Parathyroid adenoma (tissue), 2 donors: ENCODE data around the gene ITPR1.
A peak's percentile ranks its signal among the peaks of the same experiment; 100 is the strongest.

Experiments used
- H2AFZ ChIP-seq: fragments of 300-600 bp; sonication (generic); one replicate; pipeline ENCODE4 v1.7.0; 2017; ENCODE audit warnings: antibody characterized with exemption, mild to moderate bottlenecking
- H3K27ac ChIP-seq: fragments of 300-600 bp; sonication (generic); one replicate; pipeline ENCODE4 v1.7.0; 2017
- H3K27me3 ChIP-seq: fragments of 300-600 bp; sonication (generic); one replicate; pipeline ENCODE4 v1.7.0; 2017; ENCODE audit warnings: low read length; ENCODE audit not compliant: control insufficient read depth, insufficient read depth
- H3K36me3 ChIP-seq: fragments of 300-600 bp; sonication (generic); one replicate; pipeline ENCODE4 v1.7.0; 2017; ENCODE audit warnings: low read length; ENCODE audit not compliant: control insufficient read depth, insufficient read depth
- H3K4me1 ChIP-seq: fragments of 300-600 bp; sonication (generic); one replicate; pipeline ENCODE4 v1.7.0; 2017; ENCODE audit warnings: control low read depth
- H3K4me2 ChIP-seq: fragments of 300-600 bp; sonication (generic); one replicate; pipeline ENCODE4 v1.7.0; 2017; ENCODE audit warnings: low read length
- H3K4me3 ChIP-seq: fragments of 300-600 bp; sonication (generic); one replicate; pipeline ENCODE4 v1.7.0; 2017; ENCODE audit warnings: low read depth, low read length
- H3K79me2 ChIP-seq: fragments of 300-600 bp; sonication (generic); one replicate; pipeline ENCODE4 v1.7.0; 2017; ENCODE audit warnings: control low read depth
- H3K9ac ChIP-seq: fragments of 300-600 bp; sonication (generic); one replicate; pipeline ENCODE4 v1.7.0; 2017; ENCODE audit warnings: mild to moderate bottlenecking
- H3K9me3 ChIP-seq: fragments of 300-600 bp; sonication (generic); one replicate; pipeline ENCODE4 v1.7.0; 2017; ENCODE audit warnings: low read length; ENCODE audit not compliant: control insufficient read depth
- CTCF ChIP-seq: fragments of 300-600 bp; sonication (generic); IDR thresholded peaks from one replicate; pipeline ENCODE4 v1.7.0; 2017; ENCODE audit warnings: antibody characterized with exemption, mild to moderate bottlenecking
- donor health status: primary hyperparathyroidism.

The ITPR1 gene

GRCh38 chr3:4670352-4670751, 177.2 kb downstream of the ITPR1 start:
- Histone ChIP-seq H3K36me3 (no peaks in the 10 kb centered on the region), H3K4me2 (no peak overlapping the region), H3K4me1 (no peaks in the 10 kb centered on the region), H3K4me3 (no peak overlapping the region), H3K9ac (no peak overlapping the region), H3K27ac (no peak overlapping the region), H3K27me3 (no peaks in the 10 kb centered on the region), H3K79me2 (no peaks in the 10 kb centered on the region), H3K9me3 (no peaks in the 10 kb centered on the region), H2AFZ (no peak overlapping the region)
- peak; percentile 60 for TF ChIP-seq CTCF

- no peak overlapping the region for H3K9ac ChIP-seq
Observed at GRCh38 chr3:4672725-4673275, 179.7 kb downstream of the ITPR1 start.

GRCh38 chr3:4674216-4674615, 181.1 kb downstream of the ITPR1 start:
- TF ChIP-seq CTCF = no peak
- Histone ChIP-seq H3K4me2 (no peak overlapping the region), H3K36me3 (no peaks in the 10 kb centered on the region), H3K4me3 (no peak overlapping the region), H3K9me3 (no peaks in the 10 kb centered on the region), H3K4me1 (no peaks in the 10 kb centered on the region), H3K27me3 (no peaks in the 10 kb centered on the region), H3K27ac (no peak overlapping the region), H3K79me2 (no peaks in the 10 kb centered on the region), H2AFZ (no peak overlapping the region), H3K9ac (no peak overlapping the region)

More at GRCh38 chr3:4672725-4673275, 179.7 kb downstream of the ITPR1 start:
- Histone ChIP-seq H3K4me2 (no peak overlapping the region), H3K4me3 (no peak overlapping the region), H3K27ac (no peak overlapping the region), H2AFZ (no peak overlapping the region), H3K9me3 (no peaks in the 10 kb centered on the region), H3K36me3 (no peaks in the 10 kb centered on the region), H3K4me1 (no peaks in the 10 kb centered on the region), H3K27me3 (no peaks in the 10 kb centered on the region), H3K79me2 (no peaks in the 10 kb centered on the region)
- TF ChIP-seq CTCF = no peak

GRCh38 chr3:4675704-4676103, 182.6 kb downstream of the ITPR1 start:
- no peak for TF ChIP-seq CTCF
- no peak overlapping the region for H3K4me2 ChIP-seq
- H2AFZ ChIP-seq = no peak overlapping the region
- H3K79me2 ChIP-seq = no peaks in the 10 kb centered on the region
- no peaks in the 10 kb centered on the region for H3K9me3 ChIP-seq
- H3K4me3 ChIP-seq = no peak overlapping the region
- H3K36me3 ChIP-seq = no peaks in the 10 kb centered on the region
- H3K27ac ChIP-seq = no peak overlapping the region
- no peaks in the 10 kb centered on the region for H3K27me3 ChIP-seq
- no peaks in the 10 kb centered on the region for H3K4me1 ChIP-seq
- no peak overlapping the region for H3K9ac ChIP-seq

- Histone ChIP-seq H3K79me2 (no peaks in the 10 kb centered on the region), H3K36me3 (no peaks in the 10 kb centered on the region), H3K27ac (no peak overlapping the region), H2AFZ (no peak overlapping the region), H3K4me2 (no peak overlapping the region), H3K4me3 (no peak overlapping the region), H3K9ac (no peak overlapping the region), H3K4me1 (no peaks in the 10 kb centered on the region), H3K9me3 (no peaks in the 10 kb centered on the region), H3K27me3 (no peaks in the 10 kb centered on the region)
- no peak for TF ChIP-seq CTCF
Observed at GRCh38 chr3:4678320-4678719, 185.2 kb downstream of the ITPR1 start.
